Stimulated activated CD4-positive, alpha-beta T cell treated with anti-CD3 and anti-CD28 coated beads, Interleukin-1b, Interleukin-23, amount 100 ng/mL, for 4 hours (primary cell): ENCODE results near the gene PON1.

ENCODE experiments used
- DNase-seq, 2 donors: peaks; one replicate each; pipeline ENCODE4 v3.0.0-alpha.2; 2020; ENCODE audit warnings: low read depth in 2 of 2

The PON1 gene

GRCh38 chr7:95317966-95318365 is 6.4 kb downstream of the PON1 start:
- no peak for DNase-seq

DNA sequence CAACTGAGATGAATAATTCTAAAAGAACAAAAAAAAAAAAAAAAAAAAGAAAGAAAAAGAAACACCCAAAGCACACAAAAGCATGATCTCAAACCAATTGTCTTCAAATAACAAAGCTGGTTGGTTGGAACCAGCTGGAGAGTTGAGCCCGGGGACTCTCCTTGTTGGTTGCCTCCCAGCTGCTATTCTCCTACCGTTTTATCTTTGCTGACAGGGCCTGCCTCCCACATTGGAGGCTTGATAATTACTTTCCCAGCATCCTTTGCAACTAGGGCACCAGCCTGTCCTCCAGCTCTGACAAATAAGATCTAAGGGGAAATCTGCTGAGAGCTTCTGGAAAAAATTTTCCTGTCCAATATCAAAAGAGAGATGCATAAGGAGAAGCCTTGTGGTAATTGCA is 6.8 kb downstream of the PON1 start:
- no peak for DNase-seq

DNA sequence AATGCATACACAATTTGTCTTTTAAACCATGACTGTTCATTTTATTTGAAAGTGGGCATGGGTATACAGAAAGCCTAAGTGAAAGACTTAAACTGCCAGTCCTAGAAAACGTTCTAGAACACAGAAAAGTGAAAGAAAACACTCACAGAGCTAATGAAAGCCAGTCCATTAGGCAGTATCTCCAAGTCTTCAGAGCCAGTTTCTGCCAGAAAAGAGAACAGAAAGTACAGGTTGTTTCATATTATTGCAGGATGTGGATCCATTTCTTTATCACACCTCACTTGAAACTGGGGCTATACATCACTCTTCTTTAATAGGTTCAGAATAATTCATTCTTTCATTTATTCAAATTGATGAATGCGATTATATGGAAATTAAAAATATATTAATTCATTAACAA is 7.7 kb downstream of the PON1 start:
- no peak for DNase-seq

GRCh38 chr7:95312561-95312960 is 11.8 kb downstream of the PON1 start:
- no peak for DNase-seq

GRCh38 chr7:95311389-95311788 is 12.9 kb downstream of the PON1 start:
- DNase-seq = no peak

GRCh38 chr7:95309951-95310350 is 14.4 kb downstream of the PON1 start:
- no peak for DNase-seq

- no peak for DNase-seq
Observed at GRCh38 chr7:95304990-95305389, 19.3 kb downstream of the PON1 start.

GRCh38 chr7:95303013-95303905 is 21.1 kb downstream of the PON1 start:
- DNase-seq = no peak

DNA sequence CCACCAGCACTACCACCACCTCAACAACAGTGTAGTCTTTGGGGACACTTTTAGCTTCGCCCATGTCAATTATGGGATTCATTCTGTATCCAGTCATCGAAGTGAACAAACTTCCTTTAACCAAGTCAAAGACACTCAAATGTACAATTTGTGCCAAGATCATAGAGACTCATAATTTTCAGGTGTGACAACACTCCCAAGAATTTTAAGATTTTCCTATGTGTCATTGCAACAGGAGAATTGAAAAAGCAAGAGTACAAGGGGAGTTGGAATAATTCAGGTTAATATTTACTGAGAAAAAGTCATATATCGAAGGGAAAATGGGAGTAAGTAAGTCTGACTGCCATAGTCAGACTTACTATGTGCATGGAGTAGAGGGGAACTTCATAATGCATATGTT is 26.2 kb downstream of the PON1 start:
- no peak for DNase-seq

DNA sequence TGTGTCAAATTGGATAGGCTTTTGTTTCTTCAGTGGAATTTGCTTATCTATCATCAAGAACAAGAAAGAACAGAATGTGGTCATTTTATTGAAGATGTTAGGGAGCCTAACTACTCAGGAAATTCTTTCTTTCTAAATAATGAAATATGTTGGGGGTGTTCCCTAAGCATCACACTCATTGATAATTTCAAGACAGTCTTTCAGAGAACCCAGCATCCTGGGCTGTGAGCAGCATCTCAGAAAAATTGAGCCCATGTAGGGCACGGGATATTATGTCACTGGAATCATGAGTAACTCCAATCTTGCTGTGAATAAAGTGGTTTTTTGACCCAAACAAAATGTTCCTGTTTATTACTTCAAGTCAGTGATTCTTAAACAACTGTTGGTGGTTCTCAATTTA is 27.3 kb downstream of the PON1 start:
- no peak for DNase-seq

DNA sequence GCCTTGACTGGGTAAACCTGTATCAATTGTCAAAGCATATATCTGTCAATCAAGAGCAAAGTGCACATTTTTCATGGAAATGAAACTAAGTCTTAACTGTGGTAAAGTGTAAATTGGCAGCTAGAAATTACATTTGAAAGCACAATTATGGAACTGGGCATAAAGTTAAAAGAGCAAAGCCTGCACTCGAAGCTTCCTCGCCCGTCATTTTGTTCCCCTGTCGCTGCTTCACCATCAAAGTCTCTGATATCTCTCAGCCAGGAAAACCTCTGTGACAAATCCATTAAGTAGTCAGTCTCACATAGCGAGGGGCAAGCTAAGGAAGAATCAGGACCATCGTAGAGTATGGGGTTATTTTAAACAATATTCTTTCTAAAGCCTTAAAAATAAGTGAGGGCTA is 27.9 kb downstream of the PON1 start:
- DNase-seq = no peak

DNA sequence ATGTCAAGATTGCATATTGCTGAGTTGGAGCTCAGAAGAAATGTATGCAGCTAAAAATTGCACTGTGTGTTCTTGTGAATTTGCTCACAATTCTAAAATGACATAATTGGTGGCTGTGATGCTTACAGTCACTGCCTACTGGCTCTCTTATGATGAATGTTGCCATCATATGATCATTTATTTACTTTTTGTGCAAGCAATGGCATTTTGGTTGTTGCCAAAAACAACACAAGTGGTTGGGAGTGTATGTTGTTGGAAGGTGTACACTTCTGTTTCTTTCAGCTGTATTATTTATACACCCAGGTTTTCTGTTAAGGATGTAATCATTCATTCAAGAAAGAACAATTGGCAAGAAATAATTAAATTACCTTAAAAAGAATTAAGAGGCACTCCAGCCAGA is 28.9 kb downstream of the PON1 start:
- DNase-seq = no peak

- no peak for DNase-seq
Observed at GRCh38 chr7:95290166-95290830, 34.0 kb downstream of the PON1 start.

DNA sequence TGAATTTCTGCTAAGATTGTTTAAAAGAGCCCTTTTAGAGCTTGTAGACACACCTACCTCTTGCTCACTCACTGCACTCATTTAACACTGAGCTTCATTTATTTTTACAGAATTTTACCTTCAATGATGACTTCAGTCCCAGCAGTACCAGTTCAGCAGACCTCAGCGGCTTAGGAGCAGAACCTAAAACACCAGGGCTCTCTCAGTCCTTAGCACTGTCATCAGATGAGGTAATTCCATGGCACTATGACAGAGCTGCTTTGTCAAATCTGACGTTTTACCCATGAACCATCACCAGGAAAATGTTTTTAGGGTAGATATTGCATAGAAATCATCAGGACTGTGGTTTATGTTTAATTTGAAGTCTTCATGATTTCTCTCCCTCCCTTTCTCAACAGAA is 38.2 kb downstream of the PON1 start:
- no peak for DNase-seq

- no peak for DNase-seq
Observed at GRCh38 chr7:95279417-95279816, 44.9 kb downstream of the PON1 start.

GRCh38 chr7:95276114-95276513 is 48.2 kb downstream of the PON1 start:
- no peak for DNase-seq

GRCh38 chr7:95269640-95270039 is 54.7 kb downstream of the PON1 start:
- DNase-seq = no peak

DNA sequence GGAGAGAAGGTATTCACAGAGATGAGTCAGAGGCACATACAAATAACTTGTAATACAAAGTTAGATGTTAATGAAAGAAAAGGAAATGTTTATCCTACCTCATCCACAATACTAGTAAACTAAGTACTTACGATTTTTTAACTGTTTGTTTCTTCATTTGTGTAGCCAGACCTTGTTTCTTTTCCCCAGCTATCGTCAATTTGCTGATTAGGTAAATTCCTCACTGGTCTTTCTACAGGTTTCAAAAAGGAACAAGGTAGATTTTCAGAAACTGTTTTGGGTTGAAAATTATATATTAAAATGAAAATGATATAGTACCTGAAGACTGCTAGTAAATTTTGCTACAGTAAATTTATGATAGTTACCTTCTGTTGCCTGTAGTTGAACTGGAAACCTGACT is 56.6 kb downstream of the PON1 start:
- DNase-seq = no peak

GRCh38 chr7:95265634-95266033 is 58.7 kb downstream of the PON1 start:
- DNase-seq = no peak

DNA sequence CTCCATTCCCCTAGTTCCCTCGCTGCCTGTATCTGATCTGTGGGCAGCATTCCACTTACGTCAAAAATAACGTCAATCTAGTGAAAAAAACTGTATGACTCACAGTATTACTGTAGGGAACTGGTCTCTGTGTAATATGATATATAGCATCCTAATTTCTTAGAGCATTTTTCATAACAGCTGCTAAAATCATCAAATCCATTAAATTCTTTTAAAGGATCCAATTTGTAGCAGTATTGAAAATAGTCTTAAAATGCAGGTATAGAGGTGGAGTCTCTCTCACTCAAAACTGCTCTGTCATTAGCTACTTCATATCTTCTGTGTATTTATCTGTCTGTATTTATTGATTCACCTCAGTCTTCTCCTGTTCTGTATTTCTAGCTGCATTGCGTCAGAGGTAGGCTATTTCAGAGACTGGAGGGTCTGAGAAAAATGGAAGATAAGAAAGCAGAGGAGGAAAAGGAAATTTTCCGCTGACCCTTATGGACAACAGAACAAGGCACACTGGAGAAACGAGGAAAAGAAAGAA is 59.9 kb downstream of the PON1 start:
- DNase-seq = no peak

DNA sequence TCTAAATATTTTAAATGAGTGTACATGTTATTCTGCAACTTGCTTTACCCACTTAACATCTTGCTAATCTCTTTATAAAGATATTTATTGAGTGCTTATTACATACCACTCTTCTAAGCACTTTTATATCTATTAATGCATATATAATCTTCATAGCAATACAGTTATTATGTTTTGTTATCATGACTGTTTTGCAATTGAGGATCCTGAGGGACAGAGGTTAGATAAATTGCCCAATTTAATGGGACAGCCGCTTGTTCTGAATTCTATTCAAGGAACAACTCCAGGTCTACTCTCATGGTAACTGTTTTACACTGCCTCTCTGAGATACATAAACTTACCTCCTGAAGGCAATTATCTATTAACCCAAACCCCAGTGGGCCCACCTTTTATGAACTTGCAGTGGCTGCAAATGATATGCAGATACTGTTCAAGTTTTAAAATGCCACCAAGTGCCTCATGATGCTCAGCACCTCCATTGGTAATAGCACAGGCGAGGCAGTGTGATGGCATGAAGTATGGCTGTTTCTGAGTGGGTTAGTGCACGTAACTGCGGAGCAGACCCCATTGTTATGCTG is 60.5 kb downstream of the PON1 start:
- DNase-seq = no peak

- no peak for DNase-seq
Observed at GRCh38 chr7:95262875-95263274, 61.5 kb downstream of the PON1 start.

GRCh38 chr7:95261895-95262415 is 62.4 kb downstream of the PON1 start:
- no peak for DNase-seq
